Tibial nerve (tissue), 4 donors: ENCODE data around the gene KMT2E. TPM values are rescaled to one million over a fixed set of nuclear protein-coding genes. Genes with fewer than 3 reads are reported as not detected.

ENCODE experiments used
- DNase-seq, 2 donors: peaks; one replicate each; pipeline ENCODE4 v3.0.0-alpha.2; 2019; ENCODE audit warnings: low spot score in 2 of 2
- H3K27ac ChIP-seq, 4 donors: fragments of 200-600 bp; sonication (generic) in 3 of 4; one replicate each; pipeline ENCODE4 v1.5.1; 2017 to 2019; ENCODE audit warnings: mild to moderate bottlenecking in 1 of 4
- H3K27me3 ChIP-seq, 2 donors: fragments of 200-600 bp; sonication (generic) in 1 of 2; one replicate each; pipeline versions ENCODE4 v1.5.1 to v1.6.0; 2017 to 2019
- H3K36me3 ChIP-seq, 3 donors: fragments of 200-600 bp; sonication (generic); one replicate each; pipeline ENCODE4 v1.5.1; 2018 to 2019
- H3K4me1 ChIP-seq, 4 donors: fragments of 200-600 bp; sonication (generic) in 3 of 4; one replicate each; pipeline ENCODE4 v1.5.1; 2017 to 2019
- H3K4me3 ChIP-seq, 4 donors: fragments of 200-600 bp; sonication (generic) in 3 of 4; one replicate each; pipeline ENCODE4 v1.5.1; 2017 to 2019; ENCODE audit warnings: mild to moderate bottlenecking in 1 of 4, moderate library complexity in 1 of 4
- H3K9me3 ChIP-seq, 4 donors: fragments of 200-600 bp; sonication (generic) in 3 of 4; one replicate each; pipeline ENCODE4 v1.5.1; 2017 to 2019
- EP300 ChIP-seq, 2 donors: sonication (generic); formaldehyde crosslinking; IDR thresholded peaks; one replicate each; pipeline ENCODE4 v1.6.1; 2017; ENCODE audit warnings: antibody characterized with exemption in 2 of 2, mild to moderate bottlenecking in 1 of 2
- POLR2A ChIP-seq, 2 donors: fragments of 450-650 bp; IDR thresholded peaks; one replicate each; pipeline ENCODE4 v1.6.1; 2017; ENCODE audit warnings: antibody characterized with exemption in 2 of 2, mild to moderate bottlenecking in 2 of 2, moderate library complexity in 2 of 2
- WGBS, 2 donors: methylation state at CpG; one replicate each; pipeline ENCODE4 v1.1.5; 2018; 5-methylcytosine and 5-hydroxymethylcytosine counted together
- total RNA-seq, 4 donors: library from RNA; depleted of rRNA; stranded (reverse); fragments of >200 nt; gene quantifications; one replicate each; pipeline ENCODE4 v1.1.0, GENCODE V29; 2016
- TF ChIP-seq, protein P1 (sequence below), 5 experiments: fragments of 200-600 bp in 3 of 5; fragments of 450-650 bp in 2 of 5; sonication (generic) in 3 of 5; IDR thresholded peaks; one replicate each; pipeline ENCODE4 v1.5.1; 2016 to 2019; ENCODE audit warnings: antibody characterized with exemption in 5 of 5, mild to moderate bottlenecking in 3 of 5, moderate library complexity in 2 of 5

Gene KMT2E
- total RNA-seq, 4 donors from 2014 or later = 91.4 to 141 (median 132) TPM

DNA sequence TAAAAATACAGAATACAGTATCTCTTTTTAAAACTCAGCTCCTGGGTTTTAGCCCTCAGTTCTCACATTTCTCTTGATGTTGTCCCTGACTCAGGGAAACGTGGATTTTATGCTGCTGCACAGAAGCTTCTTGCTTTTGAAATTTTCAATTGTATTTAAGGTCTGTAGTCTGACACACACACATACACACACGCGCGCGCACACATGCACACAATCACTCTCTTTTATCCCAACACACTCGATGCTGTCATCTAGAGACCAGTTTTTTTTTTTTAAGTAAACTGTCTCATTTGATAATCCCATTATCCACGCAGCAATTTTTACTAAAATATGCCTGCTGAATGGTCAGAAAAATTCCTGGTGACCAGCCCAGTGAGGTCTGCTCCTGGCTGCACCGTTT lies 108.6 kb downstream of the KMT2E start:
- DNase-seq = no peak
- peaks cover 0 to 25% (median 3%) of the 10 kb centered on the region in 3 donors for H3K36me3 ChIP-seq
- no peaks in the 10 kb centered on the region for H3K27me3 ChIP-seq
- 35 to 40% methylated on average over 8 of the region's 8 CpGs for WGBS, 2 donors
- TF ChIP-seq EP300 (IDR thresholded peaks at IDR 0.05) (no peak), POLR2A (IDR thresholded peaks at IDR 0.05) (no peak)
- TF ChIP-seq, protein P1, sequence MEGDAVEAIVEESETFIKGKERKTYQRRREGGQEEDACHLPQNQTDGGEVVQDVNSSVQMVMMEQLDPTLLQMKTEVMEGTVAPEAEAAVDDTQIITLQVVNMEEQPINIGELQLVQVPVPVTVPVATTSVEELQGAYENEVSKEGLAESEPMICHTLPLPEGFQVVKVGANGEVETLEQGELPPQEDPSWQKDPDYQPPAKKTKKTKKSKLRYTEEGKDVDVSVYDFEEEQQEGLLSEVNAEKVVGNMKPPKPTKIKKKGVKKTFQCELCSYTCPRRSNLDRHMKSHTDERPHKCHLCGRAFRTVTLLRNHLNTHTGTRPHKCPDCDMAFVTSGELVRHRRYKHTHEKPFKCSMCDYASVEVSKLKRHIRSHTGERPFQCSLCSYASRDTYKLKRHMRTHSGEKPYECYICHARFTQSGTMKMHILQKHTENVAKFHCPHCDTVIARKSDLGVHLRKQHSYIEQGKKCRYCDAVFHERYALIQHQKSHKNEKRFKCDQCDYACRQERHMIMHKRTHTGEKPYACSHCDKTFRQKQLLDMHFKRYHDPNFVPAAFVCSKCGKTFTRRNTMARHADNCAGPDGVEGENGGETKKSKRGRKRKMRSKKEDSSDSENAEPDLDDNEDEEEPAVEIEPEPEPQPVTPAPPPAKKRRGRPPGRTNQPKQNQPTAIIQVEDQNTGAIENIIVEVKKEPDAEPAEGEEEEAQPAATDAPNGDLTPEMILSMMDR (IDR thresholded peaks at IDR 0.05) = no peak
- H3K27ac ChIP-seq = no peak overlapping the region
- H3K9me3 ChIP-seq = no peaks in the 10 kb centered on the region
- peaks cover 0 to 13% (median 0%) of the 10 kb centered on the region in 4 donors for H3K4me1 ChIP-seq
- H3K4me3 ChIP-seq = no peak overlapping the region

DNA sequence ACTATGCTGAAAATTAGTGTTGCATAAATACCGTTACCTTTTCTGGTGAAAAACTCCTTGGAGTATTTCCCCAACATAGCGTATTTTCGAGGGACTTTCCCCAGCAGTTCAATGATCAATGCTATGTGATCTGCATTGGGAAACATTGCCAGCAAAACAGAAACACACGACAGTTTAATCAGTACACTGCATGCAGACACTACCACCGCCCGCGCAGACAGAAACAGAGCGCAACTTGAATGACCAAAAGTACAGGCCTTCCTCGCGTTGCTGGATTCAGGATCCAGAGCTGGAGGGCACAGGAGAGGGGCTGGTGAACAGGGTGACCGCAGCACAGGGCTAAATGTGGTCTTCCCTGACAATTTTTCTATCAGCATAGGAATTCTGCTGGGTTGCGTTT lies 111.7 kb downstream of the KMT2E start:
- no peak for TF ChIP-seq POLR2A (IDR thresholded peaks at IDR 0.05)
- TF ChIP-seq, protein P1 (IDR thresholded peaks at IDR 0.05) = no peak
- TF ChIP-seq EP300 (IDR thresholded peaks at IDR 0.05) = no peak
- Histone ChIP-seq H3K27ac (no peak overlapping the region), H3K36me3 (peaks cover 0 to 31% (median 3%) of the 10 kb centered on the region in 3 donors), H3K9me3 (no peaks in the 10 kb centered on the region), H3K4me3 (no peak overlapping the region), H3K27me3 (no peaks in the 10 kb centered on the region), H3K4me1 (peaks cover 0 to 13% (median 0%) of the 10 kb centered on the region in 4 donors)
- no peak for DNase-seq
- WGBS, 2 donors = 95 to 98% methylated on average over 12 of the region's 12 CpGs

GRCh38 chr7:105126436-105126975 lies 112.5 kb downstream of the KMT2E start:
- no peak for DNase-seq
- H3K9me3 ChIP-seq = no peaks in the 10 kb centered on the region
- peaks cover 0 to 31% (median 3%) of the 10 kb centered on the region in 3 donors for H3K36me3 ChIP-seq
- no peak for TF ChIP-seq POLR2A (IDR thresholded peaks at IDR 0.05)
- TF ChIP-seq, protein P1 (IDR thresholded peaks at IDR 0.05) = no peak
- TF ChIP-seq EP300 (IDR thresholded peaks at IDR 0.05) = no peak
- peaks cover 0 to 13% (median 0%) of the 10 kb centered on the region in 4 donors for H3K4me1 ChIP-seq
- no peaks in the 10 kb centered on the region for H3K27me3 ChIP-seq
- no peak overlapping the region for H3K4me3 ChIP-seq
- WGBS, 2 donors = 62 to 71% methylated on average over 4 of the region's 4 CpGs
- no peak overlapping the region for H3K27ac ChIP-seq

GRCh38 chr7:105127179-105127578 lies 113.2 kb downstream of the KMT2E start:
- H3K9me3 ChIP-seq = no peaks in the 10 kb centered on the region
- WGBS, 2 donors = 81 to 86% methylated on average over 8 of the region's 8 CpGs
- DNase-seq = no peak
- no peaks in the 10 kb centered on the region for H3K27me3 ChIP-seq
- H3K27ac ChIP-seq = no peak overlapping the region
- peaks cover 0 to 36% (median 3%) of the 10 kb centered on the region in 3 donors for H3K36me3 ChIP-seq
- H3K4me1 ChIP-seq = peaks cover 0 to 13% (median 0%) of the 10 kb centered on the region in 4 donors
- no peak overlapping the region for H3K4me3 ChIP-seq
- TF ChIP-seq POLR2A (IDR thresholded peaks at IDR 0.05) = no peak
- no peak for TF ChIP-seq EP300 (IDR thresholded peaks at IDR 0.05)
- TF ChIP-seq, protein P1 (IDR thresholded peaks at IDR 0.05) = no peak

DNA sequence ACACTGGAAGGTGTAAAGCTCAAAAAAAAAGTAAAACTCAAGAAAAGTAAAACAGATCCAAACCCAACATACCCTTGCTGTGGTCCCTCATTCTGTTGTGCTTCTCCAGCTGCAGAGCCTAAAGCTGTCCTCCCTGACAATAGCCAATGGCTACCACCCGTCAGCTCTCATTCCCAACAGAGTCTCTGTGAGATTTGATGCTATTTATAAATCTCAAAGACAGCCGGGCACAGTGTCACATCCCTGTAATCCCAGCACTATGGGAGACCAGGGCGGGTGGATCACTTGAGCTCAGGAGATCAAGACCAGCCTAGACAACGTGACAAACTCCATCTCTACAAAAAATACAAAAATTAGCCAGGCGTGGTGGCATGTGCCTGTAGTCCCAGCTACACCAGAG lies 116.0 kb downstream of the KMT2E start:
- Histone ChIP-seq H3K27ac (no peak overlapping the region), H3K9me3 (no peaks in the 10 kb centered on the region), H3K27me3 (no peaks in the 10 kb centered on the region), H3K4me1 (no peaks in the 10 kb centered on the region), H3K4me3 (no peak overlapping the region), H3K36me3 (peaks cover 0 to 49% (median 3%) of the 10 kb centered on the region in 3 donors)
- TF ChIP-seq POLR2A (IDR thresholded peaks at IDR 0.05) = no peak
- TF ChIP-seq, protein P1 (IDR thresholded peaks at IDR 0.05) = no peak
- no peak for TF ChIP-seq EP300 (IDR thresholded peaks at IDR 0.05)
- DNase-seq = no peak
- WGBS, 2 donors = 91 to 95% methylated on average over 5 of the region's 5 CpGs
